MM.1S (cell line): ENCODE measurements around the gene GAK.
"Not testable (repeated sequence)": the region's sequence is repeated elsewhere in the genome, so short reads cannot be mapped to it uniquely, and the experiment has no call there.

Source experiments
- DNase-seq: peaks from one replicate; pipeline ENCODE4 v3.0.0-alpha.2; 2015
- H2AFZ ChIP-seq: fragments of 300-600 bp; sonication (generic); 2 replicates; pipeline ENCODE4 v1.6.0; 2016; ENCODE audit warnings: antibody characterized with exemption, low read length
- H3F3A ChIP-seq: fragments of 300-600 bp; sonication (generic); 2 replicates; pipeline ENCODE4 v1.6.1; 2016; ENCODE audit warnings: mild to moderate bottlenecking, antibody characterized with exemption, low read length, moderate library complexity, mixed read lengths; ENCODE audit not compliant: insufficient read depth
- H3K27ac ChIP-seq: fragments of 300-600 bp; sonication (generic); 2 replicates; pipeline ENCODE4 v1.5.1; 2016; ENCODE audit warnings: mild to moderate bottlenecking, low read length
- H3K27me3 ChIP-seq: fragments of 300-600 bp; sonication (generic); replicated peaks from 2 replicates; pipeline ENCODE4 v1.6.0; 2016; ENCODE audit warnings: low read length; ENCODE audit not compliant: insufficient read depth
- H3K36me3 ChIP-seq: fragments of 300-600 bp; sonication (generic); replicated peaks from 2 replicates; pipeline ENCODE4 v1.6.1; 2016; ENCODE audit warnings: mild to moderate bottlenecking, low read length, mixed read lengths; ENCODE audit not compliant: insufficient read depth
- H3K4me1 ChIP-seq: fragments of 300-600 bp; sonication (generic); 2 replicates; pipeline ENCODE4 v1.6.1; 2016; ENCODE audit warnings: low read length, mixed read lengths
- H3K4me2 ChIP-seq: fragments of 300-600 bp; sonication (generic); 2 replicates; pipeline ENCODE4 v1.6.0; 2016; ENCODE audit warnings: low read depth, low read length
- H3K4me3 ChIP-seq: fragments of 300-600 bp; sonication (generic); 2 replicates; pipeline ENCODE4 v1.5.1; 2016; ENCODE audit warnings: low read length, mixed read lengths
- H3K79me2 ChIP-seq: fragments of 300-600 bp; sonication (generic); 2 replicates; pipeline ENCODE4 v1.6.1; 2016; ENCODE audit warnings: mixed run types, low read length, mixed read lengths
- H3K9ac ChIP-seq: fragments of 300-600 bp; sonication (generic); 2 replicates; pipeline ENCODE4 v1.6.1; 2016; ENCODE audit warnings: low read length, mixed read lengths
- H3K9me2 ChIP-seq: fragments of 300-600 bp; sonication (generic); replicated peaks from 2 replicates; pipeline ENCODE4 v1.6.1; 2016; ENCODE audit warnings: mild to moderate bottlenecking, low read length, mixed read lengths; ENCODE audit not compliant: insufficient read depth
- H3K9me3 ChIP-seq: fragments of 300-600 bp; sonication (generic); replicated peaks from 2 replicates; pipeline ENCODE4 v1.6.1; 2016; ENCODE audit warnings: mild to moderate bottlenecking, low read length, mixed read lengths; ENCODE audit not compliant: insufficient read depth
- H4K20me1 ChIP-seq: fragments of 300-600 bp; sonication (generic); 2 replicates; pipeline ENCODE4 v1.6.1; 2016; ENCODE audit warnings: mild to moderate bottlenecking, low read length, moderate library complexity, mixed read lengths; ENCODE audit not compliant: insufficient read depth
- EZH2 ChIP-seq: fragments of 300-600 bp; sonication (generic); optimal IDR thresholded peaks from 2 replicates; pipeline ENCODE3; 2017; ENCODE audit warnings: low read depth, mild to moderate bottlenecking, antibody characterized with exemption, low read length, mixed read lengths
- EZH2phosphoT487 ChIP-seq: fragments of 300-600 bp; sonication (generic); IDR thresholded peaks from 2 replicates; pipeline ENCODE4 v1.6.1; 2018; ENCODE audit warnings: antibody characterized with exemption, low read length
- TF ChIP-seq, protein P1 (sequence below): fragments of 300-600 bp; sonication (generic); IDR thresholded peaks from 2 replicates; pipeline ENCODE4 v1.5.1; 2016; ENCODE audit warnings: antibody characterized with exemption, low read length, mixed read lengths

Gene GAK

DNA sequence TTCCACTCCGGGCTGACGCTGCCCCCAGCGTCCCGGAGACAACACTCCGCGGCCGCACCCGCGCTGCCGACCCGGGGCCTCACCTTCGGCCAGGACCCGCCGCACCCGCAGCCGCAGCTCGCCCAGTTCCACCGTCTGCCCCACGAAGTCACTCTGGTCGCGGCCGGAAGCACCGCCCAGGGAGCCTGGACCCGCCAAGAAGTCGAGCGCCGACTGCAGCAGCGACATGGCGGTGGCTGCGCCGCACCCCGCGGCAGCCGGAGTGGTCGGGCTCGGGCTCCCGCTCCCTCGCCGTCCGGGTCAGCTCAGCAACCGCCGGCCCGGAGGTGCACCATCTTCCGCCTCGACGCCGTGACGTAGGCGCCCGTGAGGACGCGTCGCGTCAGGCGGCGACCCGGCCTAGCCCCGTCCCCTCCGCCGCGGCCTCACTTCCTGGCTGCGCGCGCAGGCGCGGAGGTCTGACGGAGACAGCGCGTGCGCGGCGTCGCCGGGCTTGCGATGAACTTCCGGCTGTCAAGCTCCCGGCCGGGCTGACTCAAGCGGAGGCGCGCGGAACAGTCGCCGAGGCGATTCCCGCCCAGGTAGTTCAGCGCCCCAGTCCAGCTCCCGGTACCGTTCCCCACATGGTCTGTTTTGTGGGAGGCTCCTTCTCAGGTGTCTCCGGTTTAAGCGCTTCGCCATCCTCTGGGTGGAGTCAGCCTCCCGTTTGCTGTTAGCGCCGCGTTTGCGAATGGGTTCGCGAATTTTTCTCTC lies at the start of gene GAK, which contains the start of gene TMEM175:
Gene GAK (minus strand): TSS at position 357 of the 753 bp plus-strand sequence. CDS start 129 bp downstream, at position 228.
Gene TMEM175 (plus strand): TSS at position 501 of the 753 bp plus-strand sequence. CDS start 15,280 bp downstream, outside the sequence.
- Histone ChIP-seq H3K27ac (peak within 1 kb of the TSS; percentile 79), H4K20me1 (no peaks in the 10 kb centered on the region)
- TF ChIP-seq EZH2phosphoT487 (no peak), EZH2 (no peak)
- TF ChIP-seq, protein P1, sequence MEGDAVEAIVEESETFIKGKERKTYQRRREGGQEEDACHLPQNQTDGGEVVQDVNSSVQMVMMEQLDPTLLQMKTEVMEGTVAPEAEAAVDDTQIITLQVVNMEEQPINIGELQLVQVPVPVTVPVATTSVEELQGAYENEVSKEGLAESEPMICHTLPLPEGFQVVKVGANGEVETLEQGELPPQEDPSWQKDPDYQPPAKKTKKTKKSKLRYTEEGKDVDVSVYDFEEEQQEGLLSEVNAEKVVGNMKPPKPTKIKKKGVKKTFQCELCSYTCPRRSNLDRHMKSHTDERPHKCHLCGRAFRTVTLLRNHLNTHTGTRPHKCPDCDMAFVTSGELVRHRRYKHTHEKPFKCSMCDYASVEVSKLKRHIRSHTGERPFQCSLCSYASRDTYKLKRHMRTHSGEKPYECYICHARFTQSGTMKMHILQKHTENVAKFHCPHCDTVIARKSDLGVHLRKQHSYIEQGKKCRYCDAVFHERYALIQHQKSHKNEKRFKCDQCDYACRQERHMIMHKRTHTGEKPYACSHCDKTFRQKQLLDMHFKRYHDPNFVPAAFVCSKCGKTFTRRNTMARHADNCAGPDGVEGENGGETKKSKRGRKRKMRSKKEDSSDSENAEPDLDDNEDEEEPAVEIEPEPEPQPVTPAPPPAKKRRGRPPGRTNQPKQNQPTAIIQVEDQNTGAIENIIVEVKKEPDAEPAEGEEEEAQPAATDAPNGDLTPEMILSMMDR, result no peak

GRCh38 chr4:978957-979701 lies 47.0 kb upstream of the GAK start:
- no peak overlapping the region for H3K4me3 ChIP-seq
- H2AFZ ChIP-seq, result no peak overlapping the region
- no peak overlapping the region for H3K27ac ChIP-seq
- no peaks in the 10 kb centered on the region for H4K20me1 ChIP-seq
- H3K79me2 ChIP-seq, result no peaks in the 10 kb centered on the region
- H3K9me3 ChIP-seq, result no peaks in the 10 kb centered on the region
- no peaks in the 10 kb centered on the region for H3K36me3 ChIP-seq
- H3K4me2 ChIP-seq, result no peak overlapping the region
- DNase-seq, result no peak
- TF ChIP-seq, protein P1, result no peak
- TF ChIP-seq EZH2 (no peak), EZH2phosphoT487 (no peak)
- no peaks in the 10 kb centered on the region for H3F3A ChIP-seq
- no peaks in the 10 kb centered on the region for H3K4me1 ChIP-seq
- no peaks in the 10 kb centered on the region for H3K27me3 ChIP-seq
- no peaks in the 10 kb centered on the region for H3K9me2 ChIP-seq
- H3K9ac ChIP-seq, result no peak overlapping the region

More for the DNA sequence above, at the start of gene GAK, which contains the start of gene TMEM175:
- Histone ChIP-seq H3K36me3 (no peaks in the 10 kb centered on the region), H3K79me2 (peaks cover 51% of the 10 kb centered on the region), H3K4me3 (peak within 1 kb of the TSS; percentile 98), H2AFZ (peak within 1 kb of the TSS; percentile 83), H3K9me3 (no peaks in the 10 kb centered on the region), H3K4me2 (peak within 1 kb of the TSS; percentile 86), H3K9me2 (no peaks in the 10 kb centered on the region), H3F3A (peaks cover 8% of the 10 kb centered on the region), H3K4me1 (peaks cover 5% of the 10 kb centered on the region), H3K27me3 (no peaks in the 10 kb centered on the region), H3K9ac (peak within 1 kb of the TSS; percentile 98)
- peak; percentile 97 for DNase-seq

DNA sequence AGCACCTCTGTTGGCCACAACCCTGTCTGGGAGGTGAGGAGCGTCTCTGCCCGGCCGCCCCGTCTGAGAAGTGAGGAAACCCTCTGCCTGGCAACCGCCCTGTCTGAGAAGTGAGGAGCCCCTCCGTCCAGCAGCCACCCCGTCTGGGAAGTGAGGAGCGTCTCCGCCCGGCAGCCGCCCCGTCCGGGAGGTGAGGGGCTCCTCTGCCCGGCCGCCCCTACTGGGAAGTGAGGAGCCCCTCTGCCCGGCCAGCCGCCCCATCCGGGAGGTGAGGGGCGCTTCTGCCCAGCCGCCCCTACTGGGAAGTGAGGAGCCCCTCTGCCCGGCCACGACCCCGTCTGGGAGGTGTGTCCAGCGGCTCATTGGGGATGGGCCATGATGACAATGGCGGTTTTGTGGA lies 43.9 kb upstream of the GAK start:
- H2AFZ ChIP-seq, H3K9ac ChIP-seq, H3K4me1 ChIP-seq, H3F3A ChIP-seq, H3K79me2 ChIP-seq, H4K20me1 ChIP-seq, H3K27me3 ChIP-seq, DNase-seq, H3K9me2 ChIP-seq, H3K4me2 ChIP-seq, H3K9me3 ChIP-seq, H3K4me3 ChIP-seq, H3K36me3 ChIP-seq, H3K27ac ChIP-seq: not testable (repeated sequence)
